SK-N-SH treated with all-trans-retinoic acid at 6 μM for 48 hours (cell line): ENCODE data around the gene KRT1.

Source experiments
- CSDC2 ChIP-seq: fragments of 250-450 bp; sonication (Bioruptor Pico); IDR thresholded peaks from 2 replicates; pipeline ENCODE4 v1.5.0; 2020; ENCODE audit warnings: mild to moderate bottlenecking, moderate library complexity
- OSR1 ChIP-seq: fragments of 250-450 bp; sonication (Bioruptor Pico); IDR thresholded peaks from 2 replicates; pipeline ENCODE4 v1.8.0; 2022; ENCODE audit warnings: moderate library complexity, mild to moderate bottlenecking, inconsistent platforms
- POU6F1 ChIP-seq: fragments of 250-450 bp; sonication (Bioruptor Pico); IDR thresholded peaks from 2 replicates; pipeline ENCODE4 v1.8.0; 2021; ENCODE audit warnings: low read depth, mild to moderate bottlenecking, moderate library complexity, borderline replicate concordance
- TOX ChIP-seq: fragments of 250-450 bp; sonication (Bioruptor Pico); IDR thresholded peaks from 2 replicates; pipeline ENCODE4 v1.8.0; 2021; ENCODE audit warnings: mild to moderate bottlenecking, moderate library complexity, borderline replicate concordance
- ZFP30 ChIP-seq: fragments of 450-650 bp; formaldehyde crosslinking; IDR thresholded peaks from 2 replicates; pipeline ENCODE4 v1.5.0; 2022; ENCODE audit warnings: mild to moderate bottlenecking, moderate library complexity

DNA sequence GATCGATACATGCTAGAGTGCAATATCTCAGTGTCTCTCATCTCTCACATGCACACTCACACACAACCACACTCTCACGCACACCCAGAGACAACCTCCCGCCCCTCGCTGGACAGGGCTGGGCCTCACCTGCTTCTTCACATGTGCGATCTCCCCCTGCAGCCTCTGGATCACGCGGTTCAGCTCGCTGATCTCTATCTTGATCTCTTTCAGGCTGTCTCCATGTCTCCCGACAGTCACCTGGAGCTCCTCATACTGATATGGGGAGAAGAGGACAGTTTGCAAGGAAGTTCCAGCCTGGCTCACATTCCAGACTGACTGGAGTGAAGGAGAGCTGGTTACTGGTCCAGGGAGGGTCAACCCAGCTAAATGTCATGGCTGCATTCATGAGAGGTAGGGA is 32.6 kb downstream of the KRT1 start:
- no peak for TF ChIP-seq ZFP30 (CRISPR knock-in tag)
- no peak for TF ChIP-seq TOX (CRISPR knock-in tag)
- TF ChIP-seq CSDC2 (CRISPR knock-in tag): no peak
- TF ChIP-seq POU6F1 (CRISPR knock-in tag): no peak
- TF ChIP-seq OSR1: no peak
